Endothelial cell of umbilical vein (primary cell): Measurements from ENCODE around the gene FSIP1. TPM values are rescaled to one million over a fixed set of nuclear protein-coding genes. Genes with fewer than 3 reads are reported as not detected.

Source experiments
- BruUV-seq: library from RNA; stranded (reverse); fragments of 400-500 nt; replicated peaks from 2 replicates; lab custom pipeline; 2021; lab: Mats Ljungman, UMichigan
- CTCF ChIA-PET: fragments of 300-600, 350-600 bp; sonication (Branson Sonifier 250); formaldehyde crosslinking; loops from one replicate; lab custom pipeline; 2021; ENCODE audit warnings: antibody characterized with exemption, inconsistent platforms; lab: Charles Lee
- POLR2A ChIA-PET: fragments of 300-600, 350-600 bp; sonication (Branson Sonifier 250); formaldehyde crosslinking; loops from one replicate; lab custom pipeline; 2021; ENCODE audit warnings: antibody characterized with exemption, inconsistent platforms; lab: Charles Lee
- DNase-seq: peaks from one replicate; pipeline ENCODE4 v3.0.0-alpha.2; 2011; ENCODE audit warnings: low read depth, low spot score
- FAIRE-seq: peaks from 2 replicates; lab custom pipeline; 2011; peaks lifted over from hg19 to GRCh38; lab: Jason Lieb, UNC
- H2AFZ ChIP-seq: 2 replicates; pipeline ENCODE4 v1.6.0; 2012; ENCODE audit warnings: low read depth, low read length, control low read depth, inconsistent platforms
- H3K27ac ChIP-seq: 2 replicates; pipeline ENCODE4 v1.5.1; 2011; ENCODE audit warnings: low read depth, mild to moderate bottlenecking, control low read depth, low read length, moderate library complexity; ENCODE audit not compliant: insufficient read depth
- H3K27me3 ChIP-seq, 2 experiments: 2 replicates each; pipeline versions ENCODE4 v1.6.0 to v1.6.1; 2011; ENCODE audit warnings: low read length in 2 of 2, mixed read lengths in 1 of 2; ENCODE audit not compliant: control insufficient read depth in 2 of 2, insufficient read depth in 2 of 2
- H3K36me3 ChIP-seq, 2 experiments: 2 replicates in 1 of 2; 3 replicates in 1 of 2; pipeline ENCODE4 v1.5.1; 2011; ENCODE audit warnings: low read length in 2 of 2, mild to moderate bottlenecking in 1 of 2, moderate library complexity in 1 of 2; ENCODE audit not compliant: control insufficient read depth in 2 of 2, insufficient read depth in 2 of 2; ENCODE audit errors: extremely low read depth in 1 of 2
- H3K4me1 ChIP-seq: 3 replicates; pipeline ENCODE4 v1.5.1; 2011; ENCODE audit warnings: mild to moderate bottlenecking, low read length; ENCODE audit not compliant: control insufficient read depth, insufficient read depth; ENCODE audit errors: extremely low read depth
- H3K4me2 ChIP-seq: 2 replicates; pipeline ENCODE4 v1.6.1; 2011; ENCODE audit warnings: low read length, control low read depth, mixed read lengths; ENCODE audit not compliant: insufficient read depth
- H3K4me3 ChIP-seq, 3 experiments: fragments of 200-600 bp in 1 of 3; sonication (generic), shearing (Covaris generic) in 1 of 3; replicated peaks in 1 of 3; 2 replicates each; pipeline ENCODE4 v1.5.1; 2011 to 2016; ENCODE audit warnings: control low read depth in 3 of 3, low read length in 3 of 3, mild to moderate bottlenecking in 2 of 3, inconsistent platforms in 1 of 3, low read depth in 1 of 3, moderate library complexity in 1 of 3; ENCODE audit not compliant: insufficient read depth in 1 of 3
- H3K79me2 ChIP-seq: 2 replicates; pipeline ENCODE4 v1.6.0; 2012; ENCODE audit warnings: low read length, inconsistent platforms; ENCODE audit not compliant: control insufficient read depth, insufficient read depth
- H3K9ac ChIP-seq: replicated peaks from 2 replicates; pipeline ENCODE3; 2011; ENCODE audit warnings: low read length, control low read depth; ENCODE audit not compliant: insufficient read depth; ENCODE audit errors: extremely low read depth
- H3K9me1 ChIP-seq: replicated peaks from 3 replicates; pipeline ENCODE4 v1.6.0; 2011; ENCODE audit warnings: mild to moderate bottlenecking, low read length; ENCODE audit not compliant: control insufficient read depth, insufficient read depth; ENCODE audit errors: extremely low read depth
- H3K9me3 ChIP-seq: replicated peaks from 2 replicates; pipeline ENCODE4 v1.5.1; 2012; ENCODE audit warnings: low read length, inconsistent platforms; ENCODE audit not compliant: control insufficient read depth, insufficient read depth
- H4K20me1 ChIP-seq: replicated peaks from 2 replicates; pipeline ENCODE3; 2011; ENCODE audit warnings: mild to moderate bottlenecking, low read length; ENCODE audit not compliant: control insufficient read depth, insufficient read depth; ENCODE audit errors: extremely low read depth
- CTCF ChIP-seq, 2 donors: IDR thresholded peaks; 1 replicate in 1 of 2; 2 replicates in 1 of 2; pipeline ENCODE4 v1.5.1; 2011; ENCODE audit warnings: low read length in 2 of 2, mild to moderate bottlenecking in 2 of 2, moderate library complexity in 2 of 2, control low read depth in 1 of 2, inconsistent platforms in 1 of 2, low read depth in 1 of 2; ENCODE audit not compliant: insufficient read depth in 1 of 2; ENCODE audit errors: extremely low read depth in 1 of 2
- EZH2 ChIP-seq: IDR thresholded peaks from 2 replicates; pipeline ENCODE4 v1.6.1; 2012; ENCODE audit warnings: borderline replicate concordance, low read depth, mild to moderate bottlenecking, moderate library complexity, low read length, inconsistent platforms; ENCODE audit not compliant: severe bottlenecking
- FOS ChIP-seq: IDR thresholded peaks from 2 replicates; pipeline ENCODE4 v1.6.1; 2011; ENCODE audit warnings: mild to moderate bottlenecking, low read length, moderate library complexity, borderline replicate concordance; ENCODE audit not compliant: insufficient read depth
- GATA2 ChIP-seq: IDR thresholded peaks from 2 replicates; pipeline ENCODE4 v1.7.0; 2011; ENCODE audit warnings: low read depth, mild to moderate bottlenecking, moderate library complexity, mixed read lengths, low read length; ENCODE audit not compliant: insufficient read length, insufficient read depth
- JUN ChIP-seq: IDR thresholded peaks from 2 replicates; pipeline ENCODE4 v1.6.1; 2011; ENCODE audit warnings: borderline replicate concordance, low read depth; ENCODE audit not compliant: insufficient read length, insufficient read depth
- MAX ChIP-seq: IDR thresholded peaks from 2 replicates; pipeline ENCODE4 v1.6.1; 2011; ENCODE audit not compliant: insufficient read depth, insufficient read length
- MYC ChIP-seq: IDR thresholded peaks from one replicate; pipeline ENCODE4 v1.6.1; 2011; ENCODE audit warnings: mild to moderate bottlenecking, low read depth, low read length
- POLR2A ChIP-seq: IDR thresholded peaks from 2 replicates; pipeline ENCODE4 v1.6.1; 2012; ENCODE audit warnings: low read depth, mild to moderate bottlenecking, control low read depth, low read length
- POLR2AphosphoS5 ChIP-seq: IDR thresholded peaks from 2 replicates; pipeline ENCODE4 v1.6.1; 2012; ENCODE audit warnings: low read depth, mild to moderate bottlenecking, control low read depth, low read length, moderate library complexity; ENCODE audit not compliant: insufficient read depth
- dilution Hi-C: fragments of 300-500 bp; cut with MboI; formaldehyde crosslinking; loops from one replicate; pipeline ENCODE4 v1.15.0; 2019; ENCODE audit warnings: low sequenced_read_pairs; ENCODE audit not compliant: extremely low pct_ligation_motif_present
- intact Hi-C: fragments of 100-400 bp; cut with micrococcal nuclease; formaldehyde crosslinking; loops from one replicate; pipeline ENCODE4 v1.10.0; 2022
- polyA plus RNA-seq, 4 experiments: library from polyadenylated mRNA; depleted of rRNA in 3 of 4; stranded (reverse) in 3 of 4; unstranded in 1 of 4; fragments of >200 nt; gene quantifications; 2 replicates each; pipeline versions ENCODE4 v1.2.1 to v1.2.3, GENCODE V29; 2011 to 2012; ENCODE audit warnings: missing spikeins in 1 of 4
- total RNA-seq: library from RNA; stranded (reverse); gene quantifications from 2 replicates; pipeline ENCODE4 v1.2.3, GENCODE V29; 2021

Gene FSIP1
- total and polyA plus RNA-seq, 2 donors (not counting 3 experiments of a cell fraction or from before 2014, with no cell fraction given): 0.23 to 1.1 TPM

GRCh38 chr15:39785841-39786240 lies 3.2 kb upstream of the FSIP1 start:
- Histone ChIP-seq H3K36me3 (no peaks in the 10 kb centered on the region), H4K20me1 (no peaks in the 10 kb centered on the region), H3K27me3 (no peaks in the 10 kb centered on the region), H2AFZ (no peak overlapping the region), H3K79me2 (peaks cover 5% of the 10 kb centered on the region), H3K9me3 (no peaks in the 10 kb centered on the region), H3K4me3 (no peak overlapping the region), H3K9ac (no peak overlapping the region), H3K27ac (no peak overlapping the region), H3K9me1 (no peaks in the 10 kb centered on the region), H3K4me1 (peaks cover 26% of the 10 kb centered on the region), H3K4me2 (no peak overlapping the region)
- no TSS peak for BruUV-seq
- intact Hi-C loops (loop anchor here (1.0 to 2.0 kb wide), 3 partner anchors 89 to 253 kb away; partner anchors contain the start of gene SRP14), dilution Hi-C loops (no loop called here)
- ChIA-PET POLR2A (no interaction called here), CTCF (interaction anchor here (0.7 to 2.3 kb wide), 12 partner anchors 29 to 260 kb away, joined by 3 to 10 read pairs (median 4); partner anchors contain the start of gene EIF2AK4)
- no peak for DNase-seq
- no peak for TF ChIP-seq FOS
- TF ChIP-seq MYC: no peak
- no peak for TF ChIP-seq POLR2AphosphoS5
- TF ChIP-seq MAX: no peak
- no peak for TF ChIP-seq POLR2A
- TF ChIP-seq EZH2: no peak
- FAIRE-seq: no peak

- no TSS peak for BruUV-seq
- H3K9ac ChIP-seq: no peak overlapping the region
- dilution Hi-C loops: no loop called here
- intact Hi-C loops: no loop called here
- no peak overlapping the region for H3K4me2 ChIP-seq
- peaks cover 5% of the 10 kb centered on the region for H3K79me2 ChIP-seq
- no peak overlapping the region for H3K4me3 ChIP-seq
- TF ChIP-seq POLR2A (no peak), FOS (no peak), POLR2AphosphoS5 (no peak), GATA2 (no peak), JUN (no peak), EZH2 (no peak), MAX (no peak), MYC (no peak), CTCF (IDR thresholded peaks at IDR 0.05; ENCODE audit: extremely low read depth in 1 of 2, insufficient read depth in 1 of 2, low read depth in 1 of 2, low read length in 2 of 2) (no peak)
- peaks cover 26% of the 10 kb centered on the region for H3K4me1 ChIP-seq
- H3K27ac ChIP-seq: no peak overlapping the region
- no peaks in the 10 kb centered on the region for H3K9me1 ChIP-seq
- no peaks in the 10 kb centered on the region for H3K9me3 ChIP-seq
- H4K20me1 ChIP-seq: no peaks in the 10 kb centered on the region
- H3K27me3 ChIP-seq: no peaks in the 10 kb centered on the region
- H3K36me3 ChIP-seq: no peaks in the 10 kb centered on the region
- FAIRE-seq (no peak), DNase-seq (peak; percentile 41)
- ChIA-PET CTCF (interaction anchor here (0.6 to 2.3 kb wide), 13 partner anchors 28 to 252 kb away, joined by 3 to 10 read pairs (median 5); partner anchors contain the start of gene EIF2AK4), POLR2A (no interaction called here)
- no peak overlapping the region for H2AFZ ChIP-seq
Measured at GRCh38 chr15:39785139-39785538, 2.5 kb upstream of the FSIP1 start.
